Epithelial cell of esophagus (primary cell): ENCODE data around the gene USP35.

Experiments used
- DNase-seq: peaks from one replicate; pipeline ENCODE4 v3.0.0; 2010; ENCODE audit warnings: low read depth
- H3K4me3 ChIP-seq: 2 replicates; pipeline ENCODE4 v1.5.1; 2011; ENCODE audit warnings: mild to moderate bottlenecking, low read length, control low read depth
- CTCF ChIP-seq: IDR thresholded peaks from 2 replicates; pipeline ENCODE4 v1.5.1; 2011; ENCODE audit warnings: low read depth, mild to moderate bottlenecking, low read length, control low read depth, inconsistent platforms; ENCODE audit not compliant: insufficient read depth; ENCODE audit errors: missing control alignments

The USP35 gene

GRCh38 chr11:78188286-78189173 lies at the start of gene USP35, which contains the start of gene KCTD21:
Gene USP35, plus strand, starts transcription at chr11:78188919. Its CDS starts 7,327 bp downstream, at chr11:78196246.
Gene KCTD21, minus strand, starts transcription at chr11:78188626. Its CDS starts 14,072 bp downstream, at chr11:78174554.
- peak; percentile 98 for DNase-seq
- TF ChIP-seq CTCF, result no peak
- peak within 1 kb of the TSS; percentile 84 for H3K4me3 ChIP-seq

GRCh38 chr11:78139422-78140391 lies 49.0 kb upstream of the USP35 start, which contains the start of gene ALG8:
Gene ALG8, minus strand, starts transcription at chr11:78139626. Its CDS starts 38 bp downstream, at chr11:78139588.
- DNase-seq, result peak; percentile 98
- peak within 1 kb of the TSS; percentile 99 for H3K4me3 ChIP-seq
- no peak for TF ChIP-seq CTCF

GRCh38 chr11:78140392-78141077 lies 48.2 kb upstream of the USP35 start:
- no peak for DNase-seq
- no peak for TF ChIP-seq CTCF
- peak overlapping the region; percentile 99 for H3K4me3 ChIP-seq

- no peak overlapping the region for H3K4me3 ChIP-seq
- no peak for TF ChIP-seq CTCF
- DNase-seq, result no peak
Measured at GRCh38 chr11:78145511-78146025, 43.2 kb upstream of the USP35 start.

- DNase-seq, result peak; percentile 25
- no peak for TF ChIP-seq CTCF
- H3K4me3 ChIP-seq, result no peak overlapping the region
Measured at GRCh38 chr11:78147807-78148206, 40.9 kb upstream of the USP35 start.

- DNase-seq, result peak; percentile 88
- no peak overlapping the region for H3K4me3 ChIP-seq
- TF ChIP-seq CTCF, result peak; percentile 22
Measured at GRCh38 chr11:78149646-78150045, 39.1 kb upstream of the USP35 start.
